GM12878 (cell line): Measurements from ENCODE around the gene MRPL55. TPM values are rescaled to one million over a fixed set of nuclear protein-coding genes. Genes with fewer than 3 reads are reported as not detected.

ENCODE experiments used
- ATAC-seq: fragments of 200-7000 bp; cut with Tn5 transposase; 3 replicates; pipeline ENCODE4 v1.9.1; 2020; ENCODE audit warnings: mild to moderate bottlenecking, moderate library complexity
- BruUV-seq: library from RNA; stranded (reverse); fragments of 400-500 nt; replicated peaks from 2 replicates; lab custom pipeline; 2021; lab: Mats Ljungman, UMichigan
- CTCF ChIA-PET: fragments of 300-600 bp; sonication (Branson Sonifier 250); formaldehyde crosslinking; extraction: SDS; loops from one replicate; lab custom pipeline; 2021; ENCODE audit warnings: inconsistent platforms; lab: Yijun Ruan, JAX
- POLR2A ChIA-PET: fragments of 350-600 bp; formaldehyde crosslinking; extraction: SDS; loops from one replicate; lab custom pipeline; 2021; ENCODE audit warnings: inconsistent platforms; lab: Charles Lee
- RAD21 ChIA-PET: fragments of 300-600 bp; sonication (Branson Sonifier 250); formaldehyde crosslinking; loops from one replicate; lab custom pipeline; 2023; ENCODE audit warnings: antibody characterized with exemption; ENCODE audit not compliant: unreplicated experiment; lab: Charles Lee
- SMC1A ChIA-PET: fragments of 300-600 bp; sonication (Branson Sonifier 250); formaldehyde crosslinking; loops from one replicate; lab custom pipeline; 2023; ENCODE audit not compliant: unreplicated experiment, uncharacterized antibody; lab: Charles Lee
- DNase-seq: peaks from one replicate; pipeline ENCODE4 v3.0.0-alpha.2; 2011; ENCODE audit warnings: low read depth, low spot score
- FAIRE-seq: peaks from 3 replicates; lab custom pipeline; 2011; peaks lifted over from hg19 to GRCh38; lab: Jason Lieb, UNC
- H2AFZ ChIP-seq: 2 replicates; pipeline ENCODE4 v1.6.0; 2011; ENCODE audit warnings: low read depth, low read length, control low read depth; ENCODE audit not compliant: control insufficient read depth
- H3K27ac ChIP-seq: 2 replicates; pipeline ENCODE4 v1.5.1; 2011; ENCODE audit warnings: control low read depth; ENCODE audit not compliant: control insufficient read depth, insufficient read depth
- H3K27me3 ChIP-seq, 2 experiments: replicated peaks in 1 of 2; 2 replicates each; pipeline versions ENCODE4 v1.6.0 to v1.6.1; 2011; ENCODE audit warnings: low read length in 1 of 2; ENCODE audit not compliant: control insufficient read depth in 2 of 2, insufficient read depth in 2 of 2
- H3K36me3 ChIP-seq, 2 experiments: 2 replicates each; pipeline ENCODE4 v1.5.1; 2011; ENCODE audit warnings: low read length in 1 of 2; ENCODE audit not compliant: control insufficient read depth in 2 of 2, insufficient read depth in 2 of 2
- H3K4me1 ChIP-seq: 2 replicates; pipeline ENCODE4 v1.6.1; 2011; ENCODE audit warnings: mild to moderate bottlenecking, low read length, moderate library complexity, mixed read lengths; ENCODE audit not compliant: control insufficient read depth, insufficient read depth
- H3K4me2 ChIP-seq: 2 replicates; pipeline ENCODE4 v1.6.0; 2011; ENCODE audit warnings: control low read depth; ENCODE audit not compliant: control insufficient read depth, insufficient read depth
- H3K4me3 ChIP-seq: fragments of 200-600 bp; sonication (generic); 2 replicates; pipeline ENCODE4 v1.5.1; 2016
- H3K79me2 ChIP-seq: 2 replicates; pipeline ENCODE4 v1.6.0; 2011; ENCODE audit warnings: low read length; ENCODE audit not compliant: control insufficient read depth, insufficient read depth
- H3K9ac ChIP-seq: 2 replicates; pipeline ENCODE4 v1.8.0; 2011; ENCODE audit warnings: low read length, control low read depth, mixed read lengths; ENCODE audit not compliant: control insufficient read depth, insufficient read depth
- H3K9me3 ChIP-seq: replicated peaks from 3 replicates; pipeline ENCODE4 v1.5.1; 2011; ENCODE audit warnings: mild to moderate bottlenecking, low read length; ENCODE audit not compliant: control insufficient read depth, insufficient read depth
- H4K20me1 ChIP-seq: 2 replicates; pipeline ENCODE4 v1.6.0; 2011; ENCODE audit not compliant: control insufficient read depth, insufficient read depth
- DPF2 ChIP-seq: fragments of 450-650 bp; IDR thresholded peaks from 2 replicates; pipeline ENCODE4 v1.6.1; 2017; ENCODE audit warnings: mild to moderate bottlenecking
- FOXM1 ChIP-seq: IDR thresholded peaks from 2 replicates; pipeline ENCODE4 v1.6.1; 2012; ENCODE audit warnings: low read depth, mild to moderate bottlenecking, inconsistent platforms, low read length, moderate library complexity
- GABPA ChIP-seq: IDR thresholded peaks from 2 replicates; pipeline ENCODE4 v1.6.1; 2014; ENCODE audit warnings: antibody characterized with exemption, low read depth, mild to moderate bottlenecking, inconsistent platforms
- GATAD2B ChIP-seq: fragments of 450-650 bp; conservative IDR thresholded peaks from 2 replicates; pipeline ENCODE4 v1.6.1; 2017; ENCODE audit warnings: low read depth, mild to moderate bottlenecking, moderate library complexity
- HCFC1 ChIP-seq: fragments of 150-350 bp; IDR thresholded peaks from 2 replicates; pipeline ENCODE4 v1.6.1; 2014; ENCODE audit warnings: low read length
- NFXL1 ChIP-seq: fragments of 450-650 bp; IDR thresholded peaks from 2 replicates; pipeline ENCODE4 v1.6.1; 2017; ENCODE audit warnings: antibody characterized with exemption, mild to moderate bottlenecking, borderline replicate concordance
- NFYB ChIP-seq: IDR thresholded peaks from 2 replicates; pipeline ENCODE4 v1.6.1; 2011; ENCODE audit warnings: low read depth, mild to moderate bottlenecking, low read length, improper control_type of control experiment, moderate library complexity; ENCODE audit not compliant: insufficient read depth
- NR2F1 ChIP-seq: fragments of 450-650 bp; conservative IDR thresholded peaks from 2 replicates; pipeline ENCODE4 v1.6.1; 2017; ENCODE audit warnings: mild to moderate bottlenecking
- PAX8 ChIP-seq: fragments of 450-650 bp; IDR thresholded peaks from 2 replicates; pipeline ENCODE4 v1.6.1; 2017; ENCODE audit warnings: mild to moderate bottlenecking, moderate library complexity
- PKNOX1 ChIP-seq: fragments of 450-650 bp; IDR thresholded peaks from 2 replicates; pipeline ENCODE4 v1.6.1; 2016; ENCODE audit warnings: mild to moderate bottlenecking
- RAD51 ChIP-seq: fragments of 450-650 bp; IDR thresholded peaks from 2 replicates; pipeline ENCODE4 v1.6.1; 2016; ENCODE audit warnings: moderate library complexity, mild to moderate bottlenecking, inconsistent platforms
- SREBF1 ChIP-seq: IDR thresholded peaks from 2 replicates; pipeline ENCODE4 v1.6.1; 2012; ENCODE audit warnings: mild to moderate bottlenecking, low read length
- ZZZ3 ChIP-seq: IDR thresholded peaks from 2 replicates; pipeline ENCODE4 v1.6.1; 2011; ENCODE audit warnings: low read depth; ENCODE audit not compliant: control insufficient read depth, insufficient read length
- WGBS: methylation state at CpG from one replicate; pipeline ENCODE4 v1.1.6; 2016; ENCODE audit warnings: low lambda C conversion rate; ENCODE audit not compliant: insufficient replicate concordance, insufficient coverage; ENCODE audit errors: missing lambda C conversion rate; 5-methylcytosine and 5-hydroxymethylcytosine counted together
- in situ Hi-C: fragments of 300-500 bp; cut with MboI; formaldehyde crosslinking; loops from 9 replicates; pipeline ENCODE4 v1.14.3; 2018; ENCODE audit warnings: mixed read lengths
- intact Hi-C: fragments of 100-400 bp; cut with micrococcal nuclease; formaldehyde crosslinking; loops from one replicate; pipeline ENCODE4 v1.14.2; 2022; ENCODE audit not compliant: unreplicated experiment
- polyA plus RNA-seq, 11 experiments: library from polyadenylated mRNA; depleted of rRNA in 4 of 11; unstranded in 6 of 11; stranded (reverse) in 5 of 11; fragments of >200 nt; fragmentation: Nextera tagmentation in 4 of 11; fragmentation: Illumina TruSeq in 1 of 11; extraction: Ambion mirVana in 4 of 11; extraction: Trizol in 1 of 11; gene quantifications; 1 replicate in 1 of 11; 2 replicates in 10 of 11; pipeline versions ENCODE4 v1.2.1 to v1.2.3, GENCODE V29; 2011 to 2016; ENCODE audit warnings: inconsistent platforms in 2 of 11, missing spikeins in 2 of 11, low read depth in 1 of 11
- total RNA-seq, 4 experiments: library from RNA; depleted of rRNA in 3 of 4; stranded (reverse); fragments of >200 nt in 3 of 4; fragmentation: Illumina TruSeq in 1 of 4; extraction: Trizol in 1 of 4; gene quantifications; 2 replicates each; pipeline versions ENCODE4 v1.2.1 to v1.2.3, GENCODE V29; 2013 to 2021
- TF ChIP-seq, protein P1 (sequence below): fragments of 150-350 bp; IDR thresholded peaks from 2 replicates; pipeline ENCODE4 v1.6.1; 2016; ENCODE audit warnings: low read depth, low read length

Gene MRPL55
- total and polyA plus RNA-seq, 10 of the 15 experiments (the other 5 are each of a cell fraction or from before 2014, with no cell fraction given) = 15.1 to 143 (median 55.8) TPM

- Histone ChIP-seq H3K4me2 (no peak overlapping the region), H3K27me3 (peaks cover 0 to 7% of the 10 kb centered on the region in 2 experiments; a peak in 3 of 4 replicates), H3K79me2 (no peaks in the 10 kb centered on the region), H3K9me3 (no peaks in the 10 kb centered on the region; the same call in 2 of the 3 replicates), H3K36me3 (no peaks in the 10 kb centered on the region), H2AFZ (no peak overlapping the region), H3K4me1 (no peaks in the 10 kb centered on the region), H3K9ac (no peak overlapping the region), H3K4me3 (no peak overlapping the region), H3K27ac (no peak overlapping the region), H4K20me1 (no peaks in the 10 kb centered on the region)
- ChIA-PET RAD21 (no interaction called here), POLR2A (no interaction called here), SMC1A (no interaction called here), CTCF (interaction anchor here (0.9 kb wide), 1 partner anchor 163 kb away, joined by 3 read pairs; no protein-coding TSS in a partner anchor)
- no peak for DNase-seq
- intact Hi-C loops = no loop called here
- in situ Hi-C loops = no loop called here
- no peak for TF ChIP-seq PAX8
- TF ChIP-seq NR2F1 = no peak
- TF ChIP-seq NFXL1 = no peak
- TF ChIP-seq, protein P1, sequence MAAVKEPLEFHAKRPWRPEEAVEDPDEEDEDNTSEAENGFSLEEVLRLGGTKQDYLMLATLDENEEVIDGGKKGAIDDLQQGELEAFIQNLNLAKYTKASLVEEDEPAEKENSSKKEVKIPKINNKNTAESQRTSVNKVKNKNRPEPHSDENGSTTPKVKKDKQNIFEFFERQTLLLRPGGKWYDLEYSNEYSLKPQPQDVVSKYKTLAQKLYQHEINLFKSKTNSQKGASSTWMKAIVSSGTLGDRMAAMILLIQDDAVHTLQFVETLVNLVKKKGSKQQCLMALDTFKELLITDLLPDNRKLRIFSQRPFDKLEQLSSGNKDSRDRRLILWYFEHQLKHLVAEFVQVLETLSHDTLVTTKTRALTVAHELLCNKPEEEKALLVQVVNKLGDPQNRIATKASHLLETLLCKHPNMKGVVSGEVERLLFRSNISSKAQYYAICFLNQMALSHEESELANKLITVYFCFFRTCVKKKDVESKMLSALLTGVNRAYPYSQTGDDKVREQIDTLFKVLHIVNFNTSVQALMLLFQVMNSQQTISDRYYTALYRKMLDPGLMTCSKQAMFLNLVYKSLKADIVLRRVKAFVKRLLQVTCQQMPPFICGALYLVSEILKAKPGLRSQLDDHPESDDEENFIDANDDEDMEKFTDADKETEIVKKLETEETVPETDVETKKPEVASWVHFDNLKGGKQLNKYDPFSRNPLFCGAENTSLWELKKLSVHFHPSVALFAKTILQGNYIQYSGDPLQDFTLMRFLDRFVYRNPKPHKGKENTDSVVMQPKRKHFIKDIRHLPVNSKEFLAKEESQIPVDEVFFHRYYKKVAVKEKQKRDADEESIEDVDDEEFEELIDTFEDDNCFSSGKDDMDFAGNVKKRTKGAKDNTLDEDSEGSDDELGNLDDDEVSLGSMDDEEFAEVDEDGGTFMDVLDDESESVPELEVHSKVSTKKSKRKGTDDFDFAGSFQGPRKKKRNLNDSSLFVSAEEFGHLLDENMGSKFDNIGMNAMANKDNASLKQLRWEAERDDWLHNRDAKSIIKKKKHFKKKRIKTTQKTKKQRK = no peak
- no peak for TF ChIP-seq GATAD2B
- no peak for TF ChIP-seq GABPA
- TF ChIP-seq SREBF1 = no peak
- no peak for TF ChIP-seq RAD51
- TF ChIP-seq FOXM1 = no peak
- TF ChIP-seq DPF2 = no peak
- TF ChIP-seq PKNOX1 = no peak
- TF ChIP-seq ZZZ3 = no peak
- TF ChIP-seq NFYB = no peak
- no peak for TF ChIP-seq HCFC1
- no TSS peak for BruUV-seq
- WGBS = 39% methylated on average over 33 of the region's 34 CpGs
- no peak for ATAC-seq
- FAIRE-seq = no peak
Observed at GRCh38 chr1:228060458-228061190, 48.5 kb downstream of the MRPL55 start.
